GM12874 (cell line): ENCODE measurements around the gene RTN1.

ENCODE experiments used
- CTCF ChIP-seq: IDR thresholded peaks from 2 replicates; pipeline ENCODE4 v1.5.1; 2011; ENCODE audit warnings: low read depth, mild to moderate bottlenecking, control low read depth, low read length, moderate library complexity; ENCODE audit not compliant: insufficient read depth

RTN1 gene

GRCh38 chr14:59768855-59769375 lies 101.7 kb downstream of the RTN1 start:
- no peak for TF ChIP-seq CTCF

- no peak for TF ChIP-seq CTCF
Measured at GRCh38 chr14:59761851-59762250, 108.7 kb downstream of the RTN1 start.

- TF ChIP-seq CTCF, result no peak
Measured at GRCh38 chr14:59755409-59756135, 115.0 kb downstream of the RTN1 start.

GRCh38 chr14:59754256-59754655 lies 116.3 kb downstream of the RTN1 start:
- TF ChIP-seq CTCF, result no peak

GRCh38 chr14:59753512-59753911 lies 117.1 kb downstream of the RTN1 start:
- no peak for TF ChIP-seq CTCF

- TF ChIP-seq CTCF, result no peak
Measured at GRCh38 chr14:59751578-59751977, 119.0 kb downstream of the RTN1 start.

- no peak for TF ChIP-seq CTCF
Measured at GRCh38 chr14:59739794-59740193, 130.8 kb downstream of the RTN1 start.
